OCI-LY1 (cell line): ENCODE results near the gene SHROOM3.

Source experiments
- H2AFZ ChIP-seq: fragments of 200-600 bp; sonication (generic), shearing (Covaris generic); 2 replicates; pipeline ENCODE4 v1.6.0; 2014; ENCODE audit warnings: antibody characterized with exemption, mild to moderate bottlenecking, low read length
- H3F3A ChIP-seq: fragments of 200-600 bp; sonication (generic), shearing (Covaris generic); 2 replicates; pipeline ENCODE4 v1.6.0; 2014; ENCODE audit warnings: mild to moderate bottlenecking, antibody characterized with exemption, low read length, moderate library complexity; ENCODE audit not compliant: insufficient read depth
- H3K27ac ChIP-seq: fragments of 200-600 bp; sonication (generic); 2 replicates; pipeline ENCODE4 v1.5.1; 2014; ENCODE audit warnings: low read length, mixed run types, mild to moderate bottlenecking, low read depth; ENCODE audit not compliant: poor library complexity, severe bottlenecking
- H3K27me3 ChIP-seq: fragments of 200-600 bp; sonication (generic); 2 replicates; pipeline ENCODE4 v1.6.0; 2014; ENCODE audit warnings: antibody characterized with exemption, mild to moderate bottlenecking, low read length, moderate library complexity; ENCODE audit not compliant: insufficient read depth
- H3K36me3 ChIP-seq: fragments of 200-600 bp; sonication (generic); 2 replicates; pipeline ENCODE4 v1.6.1; 2014; ENCODE audit warnings: mild to moderate bottlenecking, antibody characterized with exemption, low read length, moderate library complexity, mixed read lengths; ENCODE audit not compliant: insufficient read depth
- H3K4me1 ChIP-seq: fragments of 200-600 bp; sonication (generic); 2 replicates; pipeline ENCODE4 v1.5.1; 2014; ENCODE audit warnings: mild to moderate bottlenecking, low read length, moderate library complexity; ENCODE audit not compliant: insufficient read depth, severe bottlenecking
- H3K4me2 ChIP-seq: fragments of 200-600 bp; sonication (generic), shearing (Covaris generic); 2 replicates; pipeline ENCODE4 v1.6.1; 2014; ENCODE audit warnings: low read length
- H3K4me3 ChIP-seq: fragments of 200-600 bp; sonication (generic); 2 replicates; pipeline ENCODE4 v1.5.1; 2014; ENCODE audit warnings: low read length, low read depth, mild to moderate bottlenecking, mixed read lengths; ENCODE audit not compliant: poor library complexity, severe bottlenecking
- H3K79me2 ChIP-seq: fragments of 200-600 bp; shearing (Covaris generic); 2 replicates; pipeline ENCODE4 v1.6.1; 2016; ENCODE audit warnings: mixed run types, low read length, mixed read lengths; ENCODE audit not compliant: insufficient read depth
- H3K9ac ChIP-seq: fragments of 200-600 bp; sonication (generic), shearing (Covaris generic); 2 replicates; pipeline ENCODE4 v1.6.1; 2014; ENCODE audit warnings: mild to moderate bottlenecking, low read length, mixed read lengths
- H3K9me2 ChIP-seq: fragments of 200-600 bp; sonication (generic), shearing (Covaris generic); 2 replicates; pipeline ENCODE4 v1.6.1; 2014; ENCODE audit warnings: low read depth, mild to moderate bottlenecking, low read length, mixed read lengths
- H3K9me3 ChIP-seq: fragments of 200-600 bp; shearing (Covaris generic); 2 replicates; pipeline ENCODE4 v1.6.1; 2014; ENCODE audit warnings: low read length, mixed read lengths
- H4K20me1 ChIP-seq: fragments of 200-600 bp; sonication (generic), shearing (Covaris generic); 2 replicates; pipeline ENCODE4 v1.6.0; 2016; ENCODE audit warnings: mild to moderate bottlenecking, low read length; ENCODE audit not compliant: insufficient read depth
- CTCF ChIP-seq: fragments of 200-600 bp; sonication (generic), shearing (Covaris generic); IDR thresholded peaks from 2 replicates; pipeline ENCODE4 v1.5.1; 2017; ENCODE audit warnings: mild to moderate bottlenecking, antibody characterized with exemption, low read length, moderate library complexity, mixed read lengths
- EZH2 ChIP-seq: fragments of 200-600 bp; sonication (generic), shearing (Covaris generic); IDR thresholded peaks from 2 replicates; pipeline ENCODE4 v1.8.0; 2017; ENCODE audit warnings: borderline replicate concordance, mixed run types, mild to moderate bottlenecking, antibody characterized with exemption, low read length, moderate library complexity, mixed read lengths

Gene SHROOM3

GRCh38 chr4:76677571-76678326 lies 242.7 kb downstream of the SHROOM3 start:
- no peaks in the 10 kb centered on the region for H3K79me2 ChIP-seq
- no peaks in the 10 kb centered on the region for H3F3A ChIP-seq
- no peak overlapping the region for H3K4me3 ChIP-seq
- no peak overlapping the region for H2AFZ ChIP-seq
- no peak overlapping the region for H3K27ac ChIP-seq
- H3K9ac ChIP-seq, result no peak overlapping the region
- H3K4me2 ChIP-seq, result no peak overlapping the region
- H3K9me3 ChIP-seq, result no peaks in the 10 kb centered on the region
- H4K20me1 ChIP-seq, result no peaks in the 10 kb centered on the region
- TF ChIP-seq CTCF, result no peak
- no peak for TF ChIP-seq EZH2
- no peaks in the 10 kb centered on the region for H3K36me3 ChIP-seq
- H3K4me1 ChIP-seq, result no peaks in the 10 kb centered on the region
- H3K27me3 ChIP-seq, result no peaks in the 10 kb centered on the region
- H3K9me2 ChIP-seq, result no peaks in the 10 kb centered on the region

DNA sequence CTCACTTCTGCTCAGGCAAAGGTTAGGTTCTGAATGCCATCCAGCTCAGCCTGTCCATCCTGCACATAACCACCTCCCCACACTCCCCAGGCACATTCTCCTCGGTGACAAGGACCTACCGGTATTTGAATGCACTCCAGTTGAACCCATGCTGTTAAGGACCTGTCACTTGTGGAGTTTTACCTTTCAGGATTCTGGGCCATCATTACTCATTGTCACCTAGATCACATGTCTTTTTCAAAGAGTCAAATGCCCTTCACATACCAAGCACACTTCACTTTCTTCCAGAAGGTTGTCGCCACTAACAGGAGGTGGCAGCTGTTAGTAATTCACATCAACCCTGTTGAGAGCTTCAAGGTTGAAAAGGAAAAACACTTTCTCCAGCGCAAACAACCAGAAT lies 244.7 kb downstream of the SHROOM3 start:
- Histone ChIP-seq H3K27ac (no peak overlapping the region), H3K4me2 (no peak overlapping the region), H3K4me1 (no peaks in the 10 kb centered on the region), H3K9ac (no peak overlapping the region), H2AFZ (no peak overlapping the region), H3K27me3 (no peaks in the 10 kb centered on the region), H3K4me3 (no peak overlapping the region), H4K20me1 (no peaks in the 10 kb centered on the region), H3K79me2 (no peaks in the 10 kb centered on the region), H3K9me3 (no peaks in the 10 kb centered on the region), H3F3A (no peaks in the 10 kb centered on the region), H3K36me3 (no peaks in the 10 kb centered on the region), H3K9me2 (no peaks in the 10 kb centered on the region)
- TF ChIP-seq EZH2 (no peak), CTCF (no peak)

GRCh38 chr4:76680952-76681351 lies 245.9 kb downstream of the SHROOM3 start:
- no peaks in the 10 kb centered on the region for H3K27me3 ChIP-seq
- H3K79me2 ChIP-seq, result no peaks in the 10 kb centered on the region
- H3K36me3 ChIP-seq, result no peaks in the 10 kb centered on the region
- no peak overlapping the region for H3K4me3 ChIP-seq
- no peaks in the 10 kb centered on the region for H3K4me1 ChIP-seq
- no peak overlapping the region for H3K27ac ChIP-seq
- H3F3A ChIP-seq, result no peaks in the 10 kb centered on the region
- H3K9me2 ChIP-seq, result no peaks in the 10 kb centered on the region
- no peak overlapping the region for H2AFZ ChIP-seq
- H3K4me2 ChIP-seq, result no peak overlapping the region
- TF ChIP-seq EZH2 (no peak), CTCF (no peak)
- H4K20me1 ChIP-seq, result no peaks in the 10 kb centered on the region
- H3K9ac ChIP-seq, result no peak overlapping the region
- no peaks in the 10 kb centered on the region for H3K9me3 ChIP-seq
